Stimulated activated CD4-positive, alpha-beta T cell treated with anti-CD3 and anti-CD28 coated beads, TNF-alpha, amount 100 ng/mL, for 1 hour (primary cell): Measurements from ENCODE around the gene EIF3M.

Experiments
- DNase-seq, 3 donors: peaks; one replicate each; pipeline ENCODE4 v3.0.0-alpha.2; 2020; ENCODE audit warnings: low read depth in 3 of 3, low spot score in 1 of 3

The EIF3M gene

DNA sequence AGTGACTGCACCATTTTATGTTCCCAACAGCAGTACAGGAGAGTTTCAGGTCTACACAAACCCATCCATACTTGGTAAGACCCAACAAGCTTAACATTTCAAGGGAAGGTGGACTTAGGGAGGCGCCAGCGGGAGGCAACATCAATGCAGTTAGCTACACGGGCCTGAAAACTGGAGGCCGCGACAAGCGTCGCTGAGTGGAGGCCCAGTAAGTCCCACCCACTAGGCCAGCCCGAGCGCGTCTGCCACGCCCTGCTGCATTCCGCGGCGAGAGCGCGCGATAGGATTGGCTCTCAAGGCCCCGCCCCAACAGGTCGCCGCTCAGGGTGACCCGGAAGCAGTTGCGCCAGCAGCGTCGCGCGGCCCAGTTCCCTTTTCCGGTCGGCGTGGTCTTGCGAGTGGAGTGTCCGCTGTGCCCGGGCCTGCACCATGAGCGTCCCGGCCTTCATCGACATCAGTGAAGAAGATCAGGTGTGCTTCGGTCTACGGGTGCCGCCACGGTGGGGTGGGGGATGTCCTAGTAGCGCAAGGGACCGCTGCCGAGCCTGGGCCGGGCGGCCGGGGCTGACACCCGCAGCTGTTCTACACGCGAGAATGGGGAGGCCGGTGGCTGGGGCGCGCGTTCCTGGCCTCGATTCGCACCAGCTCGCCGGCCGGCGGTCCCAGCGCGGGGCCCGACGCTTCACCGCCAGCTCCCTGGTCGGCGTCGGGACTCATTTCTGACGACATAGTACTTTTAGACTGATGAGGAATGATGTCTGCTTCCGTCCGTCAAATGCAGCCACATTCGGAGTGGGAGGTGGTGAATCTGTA lies at the start of gene EIF3M:
EIF3M (plus strand) TSS at position 373 of the 813 bp plus-strand sequence; CDS start at position 430, 57 bp downstream.
- peak; percentile 90 to 92 (median 90) for DNase-seq

GRCh38 chr11:32538804-32539203 lies 44.8 kb upstream of the EIF3M start:
- DNase-seq: no peak

DNA sequence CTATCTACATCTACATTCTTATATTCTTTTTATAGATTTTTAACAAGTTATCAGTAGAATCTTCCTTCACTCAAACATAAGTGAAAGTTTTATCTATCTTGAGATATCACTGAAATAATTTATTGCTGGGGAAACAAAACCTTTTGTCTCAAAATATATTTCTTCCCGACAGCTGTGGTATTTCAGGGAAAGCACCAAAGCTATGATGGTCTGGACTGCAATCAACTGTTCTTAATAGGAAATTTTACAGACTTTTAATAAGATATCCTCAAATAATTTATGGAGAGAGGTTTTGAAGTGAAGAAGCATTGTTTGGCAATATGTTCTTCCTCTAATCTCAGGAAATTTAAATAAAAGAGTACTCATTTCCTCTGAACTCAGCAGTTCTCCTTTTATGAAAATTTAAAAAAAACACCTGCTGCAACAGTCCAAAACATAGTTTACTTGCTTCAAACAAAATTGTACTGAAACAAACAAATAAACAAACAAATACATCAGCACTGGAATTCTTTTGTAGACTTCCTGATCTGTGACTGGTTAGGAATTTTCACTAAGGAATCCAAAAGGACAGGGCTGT lies 33.9 kb upstream of the EIF3M start:
- DNase-seq: no peak

GRCh38 chr11:32550207-32550606 lies 33.4 kb upstream of the EIF3M start:
- no peak for DNase-seq

- no peak for DNase-seq
Measured at GRCh38 chr11:32555091-32555490, 28.5 kb upstream of the EIF3M start.

DNA sequence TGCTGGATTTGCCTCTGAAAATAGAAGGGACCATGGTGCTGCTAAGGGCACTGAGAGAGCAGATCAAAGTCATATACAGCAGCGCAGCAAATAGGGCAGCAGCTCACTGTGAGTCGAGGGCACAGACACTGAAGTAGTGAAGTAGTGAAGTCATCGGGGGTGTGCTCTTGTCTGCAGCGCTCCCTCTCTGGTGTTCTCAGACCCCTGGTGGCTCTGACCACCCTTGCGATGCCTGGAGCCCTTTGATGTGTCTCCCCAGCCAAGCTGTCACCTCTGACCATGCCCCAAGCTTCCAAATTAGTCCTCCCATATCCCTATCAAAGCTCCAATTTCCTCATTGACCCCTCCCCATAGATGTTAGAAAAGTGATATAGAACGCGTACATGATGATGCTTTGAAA lies 27.7 kb upstream of the EIF3M start:
- DNase-seq: no peak

GRCh38 chr11:32561835-32562234 lies 21.8 kb upstream of the EIF3M start:
- no peak for DNase-seq

- no peak for DNase-seq
Measured at GRCh38 chr11:32562839-32563599, 20.6 kb upstream of the EIF3M start.

GRCh38 chr11:32563600-32563959 lies 20.1 kb upstream of the EIF3M start:
- DNase-seq: no peak

GRCh38 chr11:32566517-32566916 lies 17.1 kb upstream of the EIF3M start:
- DNase-seq: no peak

- no peak for DNase-seq
Measured at GRCh38 chr11:32567154-32567553, 16.5 kb upstream of the EIF3M start.

- no peak for DNase-seq
Measured at GRCh38 chr11:32569313-32569881, 14.2 kb upstream of the EIF3M start.

- no peak for DNase-seq
Measured at GRCh38 chr11:32571039-32571438, 12.6 kb upstream of the EIF3M start.

GRCh38 chr11:32573228-32573627 lies 10.4 kb upstream of the EIF3M start:
- no peak for DNase-seq

DNA sequence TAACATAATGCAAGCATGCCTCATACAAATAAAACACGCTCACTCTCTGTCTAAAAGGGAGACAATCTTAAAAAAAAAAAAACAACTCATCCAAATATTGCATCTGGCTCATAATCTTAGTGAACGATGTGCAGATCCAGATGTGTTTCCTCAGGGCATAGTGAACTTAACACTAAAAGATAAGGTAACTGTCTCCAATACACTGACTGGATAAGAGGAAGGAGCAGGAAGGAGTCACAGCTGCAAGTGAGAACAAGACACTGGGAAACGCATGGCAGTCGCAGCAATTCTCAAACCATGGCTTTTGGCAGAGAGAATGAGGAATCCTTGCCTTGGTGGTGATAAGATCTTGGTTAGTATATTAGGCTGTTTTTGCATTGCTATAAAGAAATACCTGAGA lies 9.2 kb upstream of the EIF3M start:
- no peak for DNase-seq

DNA sequence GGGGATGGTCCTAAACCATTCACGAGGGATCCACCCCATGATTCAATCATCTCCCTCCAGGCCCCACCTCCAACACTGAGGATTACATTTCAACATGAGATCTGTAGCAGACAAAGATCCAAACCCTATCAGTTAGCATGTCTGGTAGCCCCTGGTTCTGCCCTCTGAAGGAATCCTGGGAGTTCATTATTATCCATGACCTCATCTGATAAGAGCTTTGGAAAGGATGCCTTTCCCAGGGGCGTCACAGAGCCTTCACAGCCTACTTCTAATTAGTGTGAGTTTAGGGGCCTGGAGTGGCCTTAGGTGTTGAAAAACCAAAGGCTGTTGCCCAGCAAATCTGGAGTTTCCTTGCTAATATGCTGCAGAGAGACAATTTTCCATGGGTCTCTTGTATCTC lies 8.6 kb upstream of the EIF3M start:
- no peak for DNase-seq

GRCh38 chr11:32576456-32576855 lies 7.2 kb upstream of the EIF3M start:
- no peak for DNase-seq

- no peak for DNase-seq
Measured at GRCh38 chr11:32580967-32581366, 2.7 kb upstream of the EIF3M start.

DNA sequence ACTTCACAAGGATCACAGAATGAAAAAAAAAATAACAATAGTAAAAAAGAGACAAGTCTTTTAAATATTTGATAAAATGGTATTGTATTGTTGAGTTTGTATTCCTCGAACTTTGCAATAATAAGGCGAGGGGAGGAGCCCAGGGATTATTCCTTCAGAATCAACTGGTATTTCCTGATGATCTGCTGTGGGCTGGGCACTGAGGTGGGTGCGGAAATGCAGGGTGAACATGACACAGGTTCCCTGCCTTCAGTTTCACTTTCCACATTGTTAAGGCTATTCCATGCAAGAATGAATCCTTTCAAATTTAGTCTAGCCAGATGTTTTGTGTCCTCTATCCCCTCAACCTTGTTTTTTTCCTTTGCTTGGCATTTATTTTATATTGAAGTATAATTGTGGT lies 2.1 kb upstream of the EIF3M start:
- no peak for DNase-seq

DNA sequence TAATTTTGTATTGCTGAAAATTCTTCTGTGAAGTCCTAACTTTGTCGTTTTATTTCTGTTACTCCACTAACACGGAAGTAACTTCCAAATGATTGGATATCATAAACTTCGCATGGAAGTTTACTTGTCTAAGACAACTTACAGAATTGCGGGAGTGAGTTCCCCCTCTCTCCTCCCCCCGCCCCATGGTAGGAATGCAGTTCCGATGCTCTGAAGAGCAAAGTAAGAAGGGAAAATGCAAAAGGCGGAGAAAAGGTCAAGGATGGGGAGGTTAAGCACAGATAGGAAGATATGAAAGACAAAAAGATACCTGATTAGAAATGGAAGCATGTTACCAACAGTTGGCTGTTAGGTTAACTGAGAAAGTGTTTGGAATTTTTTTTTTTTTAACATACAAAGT lies 1.3 kb downstream of the EIF3M start:
- no peak for DNase-seq

DNA sequence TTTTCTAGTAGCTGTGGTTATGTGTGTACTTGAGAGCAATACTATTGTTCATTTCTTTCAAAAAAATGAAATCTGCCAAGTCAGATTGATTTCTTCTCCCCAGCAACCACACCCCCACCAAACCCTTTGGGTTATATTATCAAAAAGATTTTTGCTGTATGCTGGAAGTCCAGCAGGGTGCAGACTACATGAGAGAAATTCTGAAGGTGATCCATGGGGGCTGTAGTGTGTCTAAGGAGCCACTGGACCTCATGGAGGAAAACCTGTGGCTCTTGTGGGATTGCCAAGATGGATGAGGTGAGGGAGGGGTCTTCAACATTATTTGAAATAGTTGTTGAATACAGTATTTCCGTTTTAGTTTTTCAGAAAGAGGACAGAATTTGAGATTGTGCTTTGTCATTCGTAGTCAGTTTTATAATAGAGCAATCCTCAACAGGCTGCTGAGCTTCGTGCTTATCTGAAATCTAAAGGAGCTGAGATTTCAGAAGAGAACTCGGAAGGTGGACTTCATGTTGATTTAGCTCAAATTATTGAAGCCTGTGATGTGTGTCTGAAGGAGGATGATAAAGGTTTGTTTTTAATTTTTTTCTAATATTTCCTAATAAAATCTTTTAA lies 3.1 kb downstream of the EIF3M start:
- no peak for DNase-seq
